ENCODE results near the gene RGS3.

The RGS3 gene

GRCh38 chr9:113590991-113591898, 127.7 kb downstream of the RGS3 start:
- peak; percentile 23 for DNase-seq

GRCh38 chr9:113591899-113592625, 128.5 kb downstream of the RGS3 start:
- no peak for DNase-seq

DNA sequence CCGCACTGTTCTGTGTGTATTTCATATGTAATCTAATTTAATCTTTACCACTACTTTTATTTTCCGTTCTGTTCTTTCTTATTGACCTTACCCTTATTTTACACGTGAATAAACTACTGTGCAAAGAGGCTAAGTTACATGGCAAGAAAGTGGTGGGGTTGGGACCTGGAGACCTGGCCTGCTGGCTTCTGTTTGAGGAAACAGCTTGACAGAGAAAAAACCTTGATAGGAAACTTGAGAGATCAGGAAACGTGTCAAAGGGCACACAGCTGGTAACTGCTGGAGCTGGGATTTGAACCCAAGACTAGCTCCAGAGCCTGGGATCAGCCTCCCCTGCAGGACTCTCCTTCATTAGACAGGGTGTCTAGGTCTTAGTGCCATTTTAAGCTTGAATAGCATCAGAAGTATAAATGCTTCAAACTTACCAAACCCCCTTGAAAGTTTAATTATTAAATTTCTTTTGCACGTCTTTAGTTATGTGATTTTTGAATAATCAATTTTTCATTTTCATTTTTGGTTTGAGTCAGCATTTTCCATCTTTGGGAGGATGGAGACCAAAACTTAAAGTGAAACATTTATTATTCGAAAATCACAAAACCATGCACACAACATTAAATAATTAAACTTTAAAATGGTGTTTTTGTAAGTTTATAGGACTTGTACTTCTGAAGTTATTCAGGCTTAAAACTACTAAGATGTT, 129.5 kb downstream of the RGS3 start:
- no peak for DNase-seq

GRCh38 chr9:113593682-113594281, 130.3 kb downstream of the RGS3 start:
- DNase-seq = no peak

- DNase-seq = no peak
Observed at GRCh38 chr9:113594484-113595299, 131.2 kb downstream of the RGS3 start.

- DNase-seq = no peak
Observed at GRCh38 chr9:113596616-113597320, 133.2 kb downstream of the RGS3 start.

GRCh38 chr9:113597390-113598241, 134.1 kb downstream of the RGS3 start:
- DNase-seq = no peak

DNA sequence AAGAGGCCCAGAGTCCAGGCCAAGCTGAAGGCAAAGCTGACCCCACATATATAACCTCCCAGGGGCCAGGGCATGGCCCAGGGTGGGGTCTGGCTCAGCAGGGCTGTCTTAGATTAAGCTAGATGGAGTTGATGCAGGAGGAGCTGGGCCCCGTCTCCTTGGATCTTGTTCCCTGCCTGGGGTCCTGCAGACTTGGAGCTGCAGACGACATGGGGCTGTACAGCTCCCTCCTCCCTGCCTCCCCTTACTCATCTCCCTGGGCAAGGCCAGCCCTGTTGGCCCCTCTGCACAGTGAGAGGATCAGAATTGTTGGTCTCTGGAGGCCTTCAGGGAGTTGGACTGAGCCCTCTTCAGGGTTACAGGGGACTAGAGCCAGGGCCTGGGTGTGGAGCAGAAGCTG, 134.9 kb downstream of the RGS3 start:
- DNase-seq = no peak

GRCh38 chr9:113598883-113599282, 135.4 kb downstream of the RGS3 start:
- DNase-seq = no peak

GRCh38 chr9:113599646-113600022, 136.1 kb downstream of the RGS3 start:
- no peak for DNase-seq

- no peak for DNase-seq
Observed at GRCh38 chr9:113600023-113600823, 136.7 kb downstream of the RGS3 start.

DNA sequence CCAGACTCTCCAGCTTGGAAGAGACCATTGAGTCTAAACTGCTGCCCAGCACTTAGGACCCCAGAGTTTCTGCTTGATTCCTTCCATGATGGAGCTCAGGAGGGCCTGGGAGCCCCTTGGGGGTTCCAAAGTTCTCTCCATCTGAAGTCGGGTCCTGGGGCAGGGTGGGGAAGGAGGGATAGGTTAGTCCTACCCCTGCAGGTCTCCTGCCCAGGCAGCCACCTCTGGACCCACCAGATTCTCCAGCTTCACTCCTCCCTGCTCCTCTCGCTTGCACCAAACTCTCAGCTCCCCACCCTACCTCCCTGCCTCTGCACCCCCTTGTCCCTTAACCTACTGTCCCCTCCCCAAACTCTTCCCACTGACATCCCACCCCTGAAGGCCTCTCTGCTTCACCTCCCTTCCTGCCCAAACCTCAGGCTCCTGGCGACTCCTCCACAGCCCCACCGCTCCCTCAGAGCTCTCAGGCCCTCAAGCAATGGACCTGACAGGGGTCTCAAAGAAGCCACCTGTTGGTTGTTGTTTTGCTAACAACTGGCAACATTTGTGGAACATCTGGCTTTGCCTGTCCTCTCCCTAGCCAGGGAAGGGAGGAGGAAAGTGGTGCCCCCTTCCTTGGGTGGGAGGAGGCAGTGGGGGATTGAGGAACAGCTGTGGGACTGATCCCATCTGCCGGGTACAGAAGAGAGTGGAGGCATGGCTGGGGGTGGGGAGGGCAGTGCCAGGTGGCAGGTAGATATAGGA, 137.5 kb downstream of the RGS3 start:
- DNase-seq = no peak

GRCh38 chr9:113601656-113602055, 138.1 kb downstream of the RGS3 start:
- no peak for DNase-seq

GRCh38 chr9:113602126-113603047, 138.9 kb downstream of the RGS3 start:
- DNase-seq = no peak

DNA sequence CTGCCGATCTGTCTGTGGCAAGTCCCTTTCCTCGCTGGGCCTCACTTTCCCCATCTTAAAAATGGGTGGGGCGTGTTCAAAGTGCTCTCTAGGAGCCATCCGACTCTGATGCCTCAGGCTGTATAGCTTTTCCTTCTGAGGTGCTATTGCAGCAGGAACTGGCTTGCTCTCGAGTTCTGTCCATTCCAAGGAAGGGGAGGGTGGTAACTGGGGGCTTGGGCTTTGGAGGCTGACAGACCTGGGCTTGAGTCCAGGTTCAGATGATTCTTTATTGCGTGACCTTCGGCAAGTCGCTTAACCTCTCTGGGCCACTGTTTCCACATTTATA, 139.5 kb downstream of the RGS3 start:
- DNase-seq = no peak

- DNase-seq = no peak
Observed at GRCh38 chr9:113603773-113604172, 140.2 kb downstream of the RGS3 start.

GRCh38 chr9:113604393-113604792, 140.9 kb downstream of the RGS3 start:
- no peak for DNase-seq

DNA sequence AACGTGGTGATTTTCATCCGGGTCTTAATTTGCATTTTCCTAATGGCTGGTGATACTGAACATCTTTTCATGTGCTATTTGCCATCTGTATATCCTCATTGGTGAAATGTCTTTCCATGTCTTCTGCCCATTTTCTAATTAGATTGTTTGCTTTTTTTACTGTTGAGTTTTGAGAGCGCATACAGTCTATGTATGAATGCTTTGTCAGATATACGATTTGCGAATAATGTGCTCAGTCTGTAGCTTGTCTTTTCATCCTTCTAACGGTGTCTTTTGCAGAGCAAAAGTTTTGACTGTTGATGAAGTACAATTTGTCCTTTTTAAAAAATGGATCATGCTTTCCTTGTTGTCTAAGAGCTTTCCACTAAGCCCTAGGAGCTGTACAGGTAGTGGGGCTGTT, 143.0 kb downstream of the RGS3 start:
- no peak for DNase-seq
